HG02884 (cell line): ENCODE results near the gene CCDC93.

Source experiments
- ATAC-seq: cut with Tn5 transposase; IDR thresholded peaks from one replicate; pipeline ENCODE4 v1.9.1; 2021; ENCODE audit warnings: mild to moderate bottlenecking, moderate library complexity; ENCODE audit not compliant: unreplicated experiment

CCDC93 gene

DNA sequence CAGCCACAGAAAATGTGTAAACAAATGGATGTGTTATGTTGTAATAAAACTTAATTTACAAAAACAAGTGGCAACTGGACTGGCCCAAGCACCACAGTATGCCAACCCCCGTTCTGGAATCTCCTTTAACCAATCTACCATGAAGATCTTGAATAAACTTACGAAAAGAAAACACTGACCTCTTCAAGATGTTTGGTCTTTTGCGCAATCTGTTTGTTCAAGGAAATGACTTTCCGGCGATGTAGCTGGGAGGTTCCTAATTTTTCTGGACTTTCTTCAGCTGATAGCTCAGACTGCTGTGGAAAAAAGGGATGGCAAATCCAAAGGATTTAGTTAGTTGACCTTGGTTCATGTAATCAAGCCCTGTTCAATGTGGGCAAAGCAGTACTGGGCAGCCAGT is 55.7 kb downstream of the CCDC93 start:
- no peak for ATAC-seq

DNA sequence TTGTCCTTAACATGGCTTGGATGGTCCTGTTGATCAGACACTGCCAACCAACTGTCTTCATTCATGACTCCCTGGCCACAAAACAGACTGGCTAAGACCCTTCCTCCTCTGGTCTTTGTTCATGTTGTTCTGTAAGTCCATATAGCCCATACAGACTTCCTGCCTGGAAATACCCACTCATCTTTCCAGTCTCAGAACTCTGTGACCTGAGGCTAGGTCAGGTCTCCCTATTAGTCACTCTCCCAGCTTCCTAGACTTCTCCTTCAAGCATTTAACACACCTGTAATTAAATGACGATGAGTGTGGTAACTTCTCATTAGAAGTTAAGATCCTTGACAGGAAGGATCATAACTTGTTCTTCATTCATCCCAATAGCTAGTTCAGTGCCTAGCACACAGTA is 56.3 kb downstream of the CCDC93 start:
- ATAC-seq: no peak

DNA sequence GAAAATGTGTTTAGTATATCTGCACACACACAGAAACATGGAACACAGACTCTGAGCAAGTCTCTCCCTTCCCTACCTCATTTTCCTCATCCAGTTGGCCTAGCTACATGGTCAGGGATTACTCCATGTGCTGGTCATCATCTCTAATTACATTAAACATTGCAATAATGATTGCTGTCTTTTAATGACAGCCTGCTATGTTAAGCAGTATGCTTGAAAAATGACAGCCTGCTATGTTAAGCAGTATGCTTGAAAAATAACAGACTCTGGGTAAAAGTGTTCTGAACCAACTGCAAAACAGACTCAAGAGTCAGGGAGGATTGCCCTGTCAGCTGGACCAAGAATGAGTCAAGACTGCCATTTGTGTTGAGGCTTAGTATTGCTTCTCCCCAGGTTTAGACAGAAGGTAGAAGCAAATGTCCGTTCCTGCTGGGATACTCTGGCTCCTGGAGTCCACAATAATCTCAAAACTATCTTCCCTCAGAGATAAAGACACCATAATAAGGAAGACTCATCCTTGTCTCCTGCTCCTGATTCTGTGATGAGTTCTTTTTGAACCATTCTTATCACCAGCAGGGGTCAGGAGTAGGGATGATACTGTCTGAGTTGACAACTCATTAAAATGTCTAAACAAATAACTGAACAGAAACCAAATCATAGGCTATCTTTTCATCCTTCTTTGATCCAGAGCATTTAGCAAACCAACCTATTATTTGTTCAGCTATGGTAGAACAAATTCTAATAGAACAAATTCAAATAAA is 57.7 kb downstream of the CCDC93 start:
- ATAC-seq: no peak

- no peak for ATAC-seq
These were observed 60.6 kb downstream of the CCDC93 start for GRCh38 chr2:117953231-117953630.

- ATAC-seq: no peak
These were observed 61.2 kb downstream of the CCDC93 start for GRCh38 chr2:117952701-117953100.

GRCh38 chr2:117952228-117952627 is 61.6 kb downstream of the CCDC93 start:
- no peak for ATAC-seq

DNA sequence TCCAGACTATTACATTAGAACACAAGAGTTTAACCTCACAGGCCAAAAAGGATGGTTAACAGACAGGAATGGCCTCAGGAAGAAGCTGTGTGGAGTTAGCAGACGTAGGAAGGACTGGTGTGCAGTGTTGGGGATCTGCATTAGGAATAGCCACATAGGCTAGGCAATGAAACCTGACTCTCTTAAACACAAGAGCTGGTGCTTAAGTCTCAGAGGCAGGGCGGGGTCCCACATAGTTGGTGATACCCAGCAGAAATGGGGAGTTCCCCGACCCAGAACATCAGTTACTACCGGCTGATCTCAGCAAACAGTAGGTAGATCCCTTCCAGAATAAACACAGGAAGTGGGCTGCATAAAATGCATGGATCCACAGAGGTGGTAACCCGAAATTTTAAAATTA is 64.1 kb downstream of the CCDC93 start:
- ATAC-seq: no peak

DNA sequence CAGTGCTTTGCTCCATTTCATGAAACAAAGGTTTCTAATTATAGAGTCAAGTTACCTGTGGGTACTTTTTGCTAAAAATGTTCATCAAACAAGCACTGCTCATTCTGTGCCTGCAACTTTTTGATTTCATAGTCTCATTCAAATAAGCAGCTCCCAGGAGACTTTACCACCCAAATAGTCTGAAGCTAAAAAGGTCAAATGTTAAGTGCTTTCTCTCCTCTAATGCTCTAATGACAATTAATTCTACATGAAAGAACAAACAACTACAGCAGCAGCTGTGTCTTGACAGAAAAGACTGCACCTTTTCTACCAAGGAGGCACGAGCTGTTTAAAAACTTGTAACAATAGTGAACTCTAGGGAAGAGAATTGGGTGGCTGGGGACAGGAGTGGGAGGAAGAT is 65.3 kb downstream of the CCDC93 start:
- no peak for ATAC-seq

DNA sequence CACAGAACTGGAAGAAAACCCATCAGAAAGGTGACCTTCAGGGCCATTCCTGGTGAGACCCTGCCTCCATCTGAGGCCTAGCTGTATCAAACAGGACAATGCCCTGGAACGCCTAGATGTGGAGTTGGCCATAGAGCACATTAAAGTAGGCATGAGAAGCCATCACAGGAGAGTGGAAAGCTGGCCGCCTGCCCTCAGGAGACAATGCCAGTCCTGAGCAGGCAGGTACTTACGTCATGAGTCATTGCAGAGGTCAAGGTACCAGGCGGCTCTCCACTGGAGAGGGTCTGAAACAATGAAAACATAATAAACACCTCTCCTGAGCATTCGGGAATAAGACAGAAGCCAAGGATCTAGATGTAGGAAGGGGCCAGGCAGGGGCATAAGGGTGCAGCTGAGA is 68.6 kb downstream of the CCDC93 start:
- no peak for ATAC-seq

GRCh38 chr2:117944816-117945215 is 69.1 kb downstream of the CCDC93 start:
- no peak for ATAC-seq

DNA sequence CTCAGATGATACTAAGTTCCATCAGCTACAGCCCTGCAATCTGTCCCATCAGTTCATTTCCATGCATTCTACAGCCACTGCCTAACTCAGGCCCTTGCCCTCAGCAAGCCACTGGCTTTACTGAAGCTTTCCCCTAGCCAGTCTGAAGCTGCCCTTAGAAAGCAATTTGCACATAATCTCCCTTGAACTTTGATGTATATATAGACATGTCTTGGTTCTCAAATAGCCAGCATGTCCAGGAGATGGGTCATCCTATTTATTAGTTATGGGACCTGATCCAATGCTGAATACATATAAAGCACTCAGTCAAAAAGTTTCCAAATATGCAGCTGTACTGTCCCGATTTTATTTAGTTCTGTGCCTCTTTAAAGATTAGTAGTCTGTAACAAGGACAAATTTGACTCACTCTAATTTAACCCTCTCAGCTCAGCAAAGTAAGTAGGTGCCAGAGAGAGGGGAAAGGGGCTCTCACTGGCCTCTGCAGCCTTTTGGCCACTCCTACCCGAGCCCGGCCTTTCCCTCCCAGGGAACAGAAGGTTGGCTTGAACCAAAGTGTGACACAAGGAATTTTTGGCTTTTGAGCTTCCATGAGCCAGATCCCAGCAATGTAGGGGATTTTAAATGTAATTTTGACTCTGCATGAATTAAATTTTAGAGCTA is 70.7 kb downstream of the CCDC93 start:
- no peak for ATAC-seq

DNA sequence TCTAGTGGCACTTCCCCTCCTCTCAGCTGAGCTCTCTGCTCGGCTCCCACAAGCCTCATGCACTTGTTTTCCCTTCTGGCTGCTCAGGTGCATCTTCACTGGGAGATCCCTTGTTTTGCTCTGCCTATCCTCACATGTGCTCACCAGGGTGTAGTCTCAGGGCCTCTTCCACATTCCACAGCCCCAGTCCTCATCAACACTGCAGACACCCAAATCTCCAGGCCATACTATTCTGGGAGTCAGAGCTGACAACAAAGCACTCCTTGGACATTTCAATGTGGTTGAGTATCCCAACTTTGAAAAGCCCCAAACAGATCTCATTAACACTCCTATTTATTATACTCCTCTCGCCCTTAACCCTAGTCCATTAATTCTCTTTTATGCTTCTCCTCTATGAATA is 71.3 kb downstream of the CCDC93 start:
- ATAC-seq: no peak

DNA sequence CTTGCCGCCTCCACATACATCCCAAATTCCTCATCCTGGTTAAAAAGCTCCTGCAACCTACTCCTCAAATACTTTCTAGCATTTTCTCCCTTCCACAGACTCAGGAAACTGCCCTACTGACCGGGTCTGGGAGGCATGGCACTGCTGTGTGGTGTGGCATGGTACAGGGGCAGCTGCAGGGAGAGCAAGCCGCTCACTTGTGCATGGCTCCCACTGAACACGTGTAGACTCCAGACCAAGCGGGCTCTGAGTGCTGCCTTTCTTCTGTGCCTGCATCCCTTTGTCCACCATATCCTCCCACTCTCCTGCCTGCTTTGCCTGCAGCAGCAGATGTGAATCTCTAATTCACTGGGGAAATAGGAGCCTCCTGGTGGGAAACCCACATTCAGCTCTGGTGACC is 72.2 kb downstream of the CCDC93 start:
- ATAC-seq: no peak

DNA sequence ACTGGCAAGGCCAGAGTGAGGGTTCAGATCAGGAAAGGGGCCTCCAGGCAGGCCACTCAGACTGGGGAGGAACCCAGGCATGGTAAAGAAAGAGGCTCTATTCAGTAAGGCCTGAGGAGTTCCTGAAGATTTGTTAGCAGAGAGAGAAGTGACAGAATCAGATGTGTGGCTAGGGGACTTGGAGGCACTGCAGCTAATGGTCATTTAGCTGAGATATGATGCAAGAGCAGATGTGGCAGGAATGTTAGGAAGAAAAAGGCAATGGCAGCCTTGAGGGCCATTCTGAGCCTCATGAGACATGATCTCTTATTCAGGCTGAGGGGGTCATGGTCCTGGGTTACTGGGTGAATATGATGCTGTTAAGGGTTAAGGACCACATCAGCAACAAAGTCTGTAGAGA is 73.4 kb downstream of the CCDC93 start:
- ATAC-seq: no peak

- ATAC-seq: no peak
These were observed 75.3 kb downstream of the CCDC93 start for GRCh38 chr2:117938611-117939010.

DNA sequence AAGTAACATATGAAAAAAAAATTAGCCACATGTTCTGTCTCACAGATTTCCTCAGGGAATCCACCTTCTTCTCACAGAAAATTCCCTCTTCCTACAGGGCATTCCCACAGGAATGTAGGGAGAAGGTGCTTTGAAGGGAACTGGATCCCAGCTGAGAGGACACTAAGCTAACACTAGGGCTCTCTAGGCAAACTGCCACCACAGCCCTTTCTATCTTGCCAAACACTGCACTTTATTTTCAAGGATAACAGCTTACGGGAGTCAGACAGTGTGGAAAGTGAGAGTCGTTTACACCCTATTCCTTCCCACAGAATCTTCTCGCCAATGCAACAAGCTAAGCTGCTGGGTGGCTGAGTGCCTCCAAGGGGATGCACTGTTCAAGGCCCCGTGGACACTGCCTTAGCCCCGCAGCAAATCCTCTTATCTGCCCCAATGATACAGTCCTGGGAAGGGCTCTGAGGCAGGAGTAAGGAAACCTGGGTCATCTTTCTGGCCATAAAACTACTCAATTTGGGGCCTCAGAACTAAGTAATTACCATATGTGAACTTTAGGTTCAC is 76.9 kb downstream of the CCDC93 start:
- ATAC-seq: no peak

DNA sequence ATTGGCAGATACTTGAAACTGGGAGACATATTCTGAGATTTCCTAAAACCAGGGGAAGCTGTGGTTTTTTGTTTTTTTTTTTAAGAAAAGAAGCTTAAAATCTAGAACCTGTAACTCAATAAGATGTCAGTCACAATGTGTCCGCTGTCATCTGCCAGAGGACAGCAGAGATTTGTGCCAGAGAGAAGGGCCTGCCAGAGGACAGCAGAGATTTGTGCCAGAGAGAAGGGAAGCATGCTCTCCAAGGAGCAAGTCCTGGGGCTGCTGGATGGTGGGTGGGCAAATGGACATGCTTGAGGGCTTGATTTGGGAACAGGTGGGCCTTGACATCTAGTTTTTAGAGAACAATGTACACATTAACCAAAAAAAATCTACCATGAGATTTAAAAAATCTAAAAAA is 77.9 kb downstream of the CCDC93 start:
- ATAC-seq: no peak

- no peak for ATAC-seq
These were observed 78.4 kb downstream of the CCDC93 start for GRCh38 chr2:117935456-117935855.

DNA sequence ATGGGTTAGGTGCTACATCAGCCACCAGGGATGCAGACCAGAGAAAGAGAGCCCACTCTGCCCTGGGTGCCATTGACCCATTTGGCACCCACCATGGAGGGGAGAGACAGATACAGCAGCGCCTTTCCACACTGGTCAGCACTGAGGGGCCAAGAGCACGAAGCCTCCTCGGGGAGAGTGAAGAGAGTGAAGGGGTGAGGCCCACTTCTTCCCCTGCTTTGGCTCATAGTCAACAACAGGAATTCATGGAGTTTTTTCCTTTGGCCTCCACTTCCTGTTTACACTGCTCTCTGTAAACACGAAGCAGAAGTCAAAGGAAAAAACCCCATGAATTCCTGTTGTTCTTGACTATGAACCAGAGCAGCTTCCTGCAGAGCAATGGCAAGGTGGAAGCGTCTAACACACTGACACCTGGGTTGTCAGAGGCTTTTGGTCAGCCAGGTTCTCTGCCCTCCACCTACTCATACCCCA is 80.0 kb downstream of the CCDC93 start:
- no peak for ATAC-seq

DNA sequence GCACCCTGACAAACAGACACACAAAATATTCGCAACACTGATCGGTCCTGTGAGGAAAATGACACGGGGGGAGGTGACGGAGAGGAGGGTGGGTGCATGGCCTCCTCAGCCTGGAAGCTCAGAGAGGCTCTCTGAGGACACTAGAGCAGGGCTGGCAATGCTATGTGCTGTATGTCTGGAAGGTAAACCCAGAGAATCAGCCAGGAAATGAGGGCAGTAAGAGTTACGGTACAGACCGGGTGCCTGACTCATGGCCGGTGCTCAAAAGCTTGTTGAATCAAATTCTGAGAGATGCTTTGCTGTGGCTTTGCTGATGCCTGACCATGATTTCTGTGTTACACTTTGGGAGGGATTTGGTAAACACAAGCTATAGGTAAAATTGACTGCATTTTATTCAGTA is 81.9 kb downstream of the CCDC93 start:
- ATAC-seq: no peak

DNA sequence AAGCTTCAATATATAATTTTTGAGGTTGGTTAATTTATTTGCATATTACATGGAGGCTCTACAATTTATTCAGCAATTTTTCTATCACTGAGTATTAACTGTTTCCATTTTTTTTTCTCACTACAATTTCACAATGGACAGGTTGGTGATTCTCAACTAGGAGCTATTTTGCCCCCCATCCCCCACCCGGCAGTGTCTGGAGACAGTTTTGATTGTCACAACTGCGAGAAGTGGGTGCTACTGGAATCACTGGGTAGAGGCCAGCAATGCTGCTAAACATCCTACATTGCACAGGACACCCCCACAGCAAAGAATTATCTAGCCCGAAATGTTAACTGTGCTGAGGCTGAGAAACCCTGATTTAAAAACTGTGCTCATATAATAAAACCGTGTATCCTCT is 82.6 kb downstream of the CCDC93 start:
- no peak for ATAC-seq

DNA sequence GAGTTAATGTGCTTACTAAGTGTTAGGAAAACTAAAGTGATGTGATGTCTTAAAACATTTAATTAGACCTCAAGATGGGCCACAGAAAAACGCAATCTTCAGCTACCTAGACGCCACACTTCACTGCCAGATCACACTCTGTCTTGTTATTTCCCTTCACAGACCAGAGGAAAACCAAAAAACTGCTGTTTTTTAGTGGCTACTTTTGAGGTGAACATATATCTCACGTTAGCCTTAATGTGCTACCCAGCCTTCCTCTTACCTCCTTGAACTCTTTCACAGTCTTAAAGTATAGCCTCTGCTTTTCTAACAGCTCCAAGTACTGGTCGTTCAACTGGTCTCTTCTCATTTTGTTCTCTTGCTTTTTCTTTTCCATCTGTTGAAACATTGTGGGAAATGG is 83.1 kb downstream of the CCDC93 start:
- ATAC-seq: no peak
